ENCODE data around the gene JAM3. TPM values are rescaled to one million over a fixed set of nuclear protein-coding genes. Genes with fewer than 3 reads are reported as not detected.

Gene JAM3
- total and polyA plus RNA-seq, 9 of the 15 experiments (the other 6 are each of a cell fraction or from before 2014, with no cell fraction given): 0.22 to 0.76 (median 0.40) TPM

DNA sequence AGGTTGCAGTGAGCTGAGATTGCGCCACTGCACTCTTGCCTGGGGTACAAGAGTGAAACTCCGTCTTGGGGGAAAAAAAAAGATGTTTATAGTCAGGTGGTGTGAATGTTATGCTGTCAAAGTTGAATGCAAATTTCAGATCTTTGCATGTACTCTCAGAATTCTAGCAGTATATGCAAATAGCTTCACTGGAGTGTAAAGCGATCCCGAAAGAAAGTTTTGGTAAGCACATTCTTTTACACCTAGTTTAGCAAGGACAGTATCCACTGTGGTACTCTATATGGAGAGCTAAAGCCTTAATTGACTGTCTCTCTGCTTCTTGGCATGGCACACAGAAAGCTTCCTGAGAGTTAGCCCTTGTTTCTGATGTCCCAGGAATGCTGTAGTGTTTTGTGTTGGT is 4.0 kb downstream of the JAM3 start:
- Histone ChIP-seq H3K27me3 (ENCODE audit: control insufficient read depth in 2 of 2, insufficient read depth in 2 of 2, low read length in 2 of 2) (peaks cover 6 to 15% of the 10 kb centered on the region in 2 experiments), H3K4me3 (no peak overlapping the region), H3K4me1 (replicated peaks in 1 of 2; ENCODE audit: control insufficient read depth in 2 of 2, insufficient read depth in 2 of 2, low read length in 2 of 2) (peaks cover 0 to 10% of the 10 kb centered on the region in 2 experiments; a peak in 2 of 5 replicates), H3K4me2 (ENCODE audit: insufficient read depth, low read length) (no peak overlapping the region), H3K9me3 (replicated peaks; ENCODE audit: control insufficient read depth, insufficient read depth, low read depth, low read length) (no peaks in the 10 kb centered on the region), H4K20me1 (replicated peaks; ENCODE audit: control insufficient read depth, insufficient read depth, low read length) (no peaks in the 10 kb centered on the region), H3K27ac (ENCODE audit: extremely low read depth, low read depth, low read length) (no peak overlapping the region), H3K9ac (ENCODE audit: insufficient read depth in 1 of 2, low read depth in 2 of 2, low read length in 2 of 2) (no peak overlapping the region), H3K36me3 (ENCODE audit: control insufficient read depth, insufficient read depth, low read length) (no peaks in the 10 kb centered on the region), H2AFZ (ENCODE audit: low read depth, low read length) (no peak overlapping the region), H3K79me2 (ENCODE audit: control insufficient read depth, insufficient read depth, low read length) (no peaks in the 10 kb centered on the region), H3K9me1 (ENCODE audit: control insufficient read depth, insufficient read depth, low read length) (no peaks in the 10 kb centered on the region)
- FAIRE-seq (no peak), DNase-seq (ENCODE audit: extremely low read depth in 1 of 4, low spot score in 3 of 4) (no peak), ATAC-seq (no peak)
- in situ Hi-C loops (cut with MboI) (no loop called here), intact Hi-C loops (cut with micrococcal nuclease) (no loop called here)
- no TSS peak for BruUV-seq (replicated peaks)
- ChIA-PET CTCF (ENCODE audit: low intra/inter-chr PET ratio) (no interaction called here), POLR2A (interaction anchor here (0.6 to 1.2 kb wide), 3 partner anchors 10 to 532 kb away, joined by 3 to 4 read pairs (median 4); no protein-coding TSS in a partner anchor)
- WGBS (ENCODE audit: insufficient coverage, low coverage, missing lambda C conversion rate): 1% methylated on average over 4 of the region's 4 CpGs
- no peak for TF ChIP-seq TAF9B (IDR thresholded peaks at IDR 0.05; ENCODE audit: partially characterized antibody)
- TF ChIP-seq SPI1 (IDR thresholded peaks at IDR 0.05; ENCODE audit: borderline replicate concordance, low read depth, low read length): no peak
- TF ChIP-seq TBP (optimal IDR thresholded peaks at IDR 0.05; ENCODE audit: low read depth, low read length): no peak
- TF ChIP-seq EHMT2 (IDR thresholded peaks at IDR 0.05): no peak
- no peak for TF ChIP-seq ARHGAP35 (IDR thresholded peaks at IDR 0.05; ENCODE audit: partially characterized antibody)
- no peak for TF ChIP-seq ARID3B (CRISPR knock-in tag; IDR thresholded peaks at IDR 0.05; ENCODE audit: borderline replicate concordance)
- TF ChIP-seq, protein P1, sequence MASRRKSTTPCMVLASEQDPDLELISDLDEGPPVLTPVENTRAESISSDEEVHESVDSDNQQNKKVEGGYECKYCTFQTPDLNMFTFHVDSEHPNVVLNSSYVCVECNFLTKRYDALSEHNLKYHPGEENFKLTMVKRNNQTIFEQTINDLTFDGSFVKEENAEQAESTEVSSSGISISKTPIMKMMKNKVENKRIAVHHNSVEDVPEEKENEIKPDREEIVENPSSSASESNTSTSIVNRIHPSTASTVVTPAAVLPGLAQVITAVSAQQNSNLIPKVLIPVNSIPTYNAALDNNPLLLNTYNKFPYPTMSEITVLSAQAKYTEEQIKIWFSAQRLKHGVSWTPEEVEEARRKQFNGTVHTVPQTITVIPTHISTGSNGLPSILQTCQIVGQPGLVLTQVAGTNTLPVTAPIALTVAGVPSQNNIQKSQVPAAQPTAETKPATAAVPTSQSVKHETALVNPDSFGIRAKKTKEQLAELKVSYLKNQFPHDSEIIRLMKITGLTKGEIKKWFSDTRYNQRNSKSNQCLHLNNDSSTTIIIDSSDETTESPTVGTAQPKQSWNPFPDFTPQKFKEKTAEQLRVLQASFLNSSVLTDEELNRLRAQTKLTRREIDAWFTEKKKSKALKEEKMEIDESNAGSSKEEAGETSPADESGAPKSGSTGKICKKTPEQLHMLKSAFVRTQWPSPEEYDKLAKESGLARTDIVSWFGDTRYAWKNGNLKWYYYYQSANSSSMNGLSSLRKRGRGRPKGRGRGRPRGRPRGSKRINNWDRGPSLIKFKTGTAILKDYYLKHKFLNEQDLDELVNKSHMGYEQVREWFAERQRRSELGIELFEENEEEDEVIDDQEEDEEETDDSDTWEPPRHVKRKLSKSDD (conservative IDR thresholded peaks at IDR 0.05; ENCODE audit: low read length): no peak
- no peak for TF ChIP-seq E2F3 (CRISPR knock-in tag; IDR thresholded peaks at IDR 0.05)
- TF ChIP-seq MTA3 (IDR thresholded peaks at IDR 0.05; ENCODE audit: borderline replicate concordance): no peak
- TF ChIP-seq ZNF76 (CRISPR knock-in tag; IDR thresholded peaks at IDR 0.05; ENCODE audit: borderline replicate concordance): no peak
- no peak for TF ChIP-seq SMC3 (conservative IDR thresholded peaks at IDR 0.05; ENCODE audit: insufficient read depth, low read depth, low read length)
- TF ChIP-seq, protein P2, sequence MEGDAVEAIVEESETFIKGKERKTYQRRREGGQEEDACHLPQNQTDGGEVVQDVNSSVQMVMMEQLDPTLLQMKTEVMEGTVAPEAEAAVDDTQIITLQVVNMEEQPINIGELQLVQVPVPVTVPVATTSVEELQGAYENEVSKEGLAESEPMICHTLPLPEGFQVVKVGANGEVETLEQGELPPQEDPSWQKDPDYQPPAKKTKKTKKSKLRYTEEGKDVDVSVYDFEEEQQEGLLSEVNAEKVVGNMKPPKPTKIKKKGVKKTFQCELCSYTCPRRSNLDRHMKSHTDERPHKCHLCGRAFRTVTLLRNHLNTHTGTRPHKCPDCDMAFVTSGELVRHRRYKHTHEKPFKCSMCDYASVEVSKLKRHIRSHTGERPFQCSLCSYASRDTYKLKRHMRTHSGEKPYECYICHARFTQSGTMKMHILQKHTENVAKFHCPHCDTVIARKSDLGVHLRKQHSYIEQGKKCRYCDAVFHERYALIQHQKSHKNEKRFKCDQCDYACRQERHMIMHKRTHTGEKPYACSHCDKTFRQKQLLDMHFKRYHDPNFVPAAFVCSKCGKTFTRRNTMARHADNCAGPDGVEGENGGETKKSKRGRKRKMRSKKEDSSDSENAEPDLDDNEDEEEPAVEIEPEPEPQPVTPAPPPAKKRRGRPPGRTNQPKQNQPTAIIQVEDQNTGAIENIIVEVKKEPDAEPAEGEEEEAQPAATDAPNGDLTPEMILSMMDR (IDR thresholded peaks at IDR 0.05 in 2 of 3, conservative IDR thresholded peaks at IDR 0.05 in 1 of 3; ENCODE audit: insufficient read depth in 2 of 3, low read depth in 1 of 3, low read length in 3 of 3): no peak
- no peak for TF ChIP-seq SETDB1 (IDR thresholded peaks at IDR 0.05; ENCODE audit: low read length)
- no peak for TF ChIP-seq ELF1 (tag; IDR thresholded peaks at IDR 0.05)
- TF ChIP-seq MBD2 (IDR thresholded peaks at IDR 0.05; ENCODE audit: borderline replicate concordance, low read depth): no peak
- no peak for TF ChIP-seq MNT (conservative IDR thresholded peaks at IDR 0.05)
- no peak for TF ChIP-seq NUFIP1 (IDR thresholded peaks at IDR 0.05; ENCODE audit: partially characterized antibody)
